NOMO-1 (cell line): ENCODE data around the gene ELAVL4.
"Not testable (repeated sequence)": the region's sequence is repeated elsewhere in the genome, so short reads cannot be mapped to it uniquely, and the experiment has no call there.

ENCODE experiments used
- DNase-seq, 2 experiments: peaks; one replicate each; lab custom pipeline; 2025; ENCODE audit not compliant: unreplicated experiment in 2 of 2; lab: John Stamatoyannopoulos, UW

Gene ELAVL4

DNA sequence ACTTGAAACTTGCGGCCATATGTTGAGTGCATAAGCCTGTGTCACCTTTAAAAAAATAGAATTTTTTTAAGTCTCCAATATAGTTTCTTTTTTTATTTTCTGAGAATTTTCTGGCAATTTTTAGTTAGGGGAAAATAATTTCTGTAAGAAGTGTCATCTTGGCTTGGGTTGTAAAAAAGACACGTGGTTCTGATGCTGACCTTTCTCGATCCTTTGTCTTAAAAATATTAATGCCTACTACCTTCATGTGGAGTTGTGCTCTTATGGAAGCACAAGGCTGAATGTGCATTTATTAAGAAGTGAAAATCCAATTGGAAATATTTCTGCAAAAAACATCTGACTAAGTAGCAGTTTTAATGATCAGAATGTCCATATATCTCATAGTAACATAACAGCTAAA lies 3.5 kb downstream of the ELAVL4 start:
- no peak for DNase-seq

DNA sequence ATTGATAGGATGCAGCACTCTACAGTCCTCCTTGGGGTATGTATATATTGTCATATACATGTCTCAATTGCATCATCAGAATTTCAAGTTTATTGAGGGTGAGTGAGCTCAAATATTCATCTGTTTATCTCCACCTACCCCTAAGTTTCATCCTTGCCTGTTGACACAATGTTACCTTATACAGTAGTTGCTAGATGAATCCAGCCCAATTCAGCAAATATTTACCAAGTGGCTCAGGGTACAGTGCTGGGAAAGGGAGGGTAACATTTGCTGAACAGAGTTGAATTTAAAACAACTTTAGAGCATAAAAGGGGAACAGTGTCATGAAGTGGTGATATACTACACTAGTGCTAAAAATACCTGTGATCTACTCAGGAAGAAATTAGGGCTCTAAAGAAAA lies 14.4 kb downstream of the ELAVL4 start:
- DNase-seq = peak; percentile 3 to 32

DNA sequence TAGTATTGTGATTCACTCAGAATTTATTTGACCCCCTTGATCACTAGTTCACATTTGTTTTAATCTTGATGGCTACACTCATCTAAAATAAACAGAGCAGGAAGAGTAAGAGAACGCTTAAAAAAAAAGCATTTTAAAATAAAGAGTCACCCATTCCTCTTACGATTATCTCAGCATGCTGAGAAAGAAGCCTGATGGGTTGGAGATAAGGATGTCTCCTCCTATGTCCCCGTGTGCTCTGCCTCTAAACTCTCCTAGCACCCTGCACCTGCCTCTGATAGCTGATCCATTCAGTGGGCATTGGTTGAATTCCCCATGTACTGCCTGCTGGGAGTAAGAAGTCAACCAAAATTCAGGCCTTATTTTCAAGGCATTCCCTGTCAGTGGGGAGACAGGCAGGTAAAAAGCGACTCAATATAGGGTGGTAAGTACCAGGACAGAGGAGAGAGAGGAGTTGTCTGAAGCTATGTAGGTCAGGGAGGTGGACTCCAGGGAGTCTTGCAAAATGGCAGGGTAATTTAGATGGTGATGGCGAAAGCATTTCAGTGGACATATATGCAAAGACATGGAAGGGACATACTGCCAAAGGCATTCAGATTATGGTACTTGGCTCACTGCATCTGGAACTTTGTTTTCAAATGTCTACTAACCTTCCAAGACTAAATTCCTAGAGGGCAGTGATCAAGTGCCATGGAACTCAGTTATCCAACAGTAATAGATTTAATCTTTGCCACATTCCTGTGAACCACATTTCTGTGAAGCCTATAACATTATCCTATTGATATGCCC lies 18.4 kb downstream of the ELAVL4 start:
- DNase-seq = no peak

DNA sequence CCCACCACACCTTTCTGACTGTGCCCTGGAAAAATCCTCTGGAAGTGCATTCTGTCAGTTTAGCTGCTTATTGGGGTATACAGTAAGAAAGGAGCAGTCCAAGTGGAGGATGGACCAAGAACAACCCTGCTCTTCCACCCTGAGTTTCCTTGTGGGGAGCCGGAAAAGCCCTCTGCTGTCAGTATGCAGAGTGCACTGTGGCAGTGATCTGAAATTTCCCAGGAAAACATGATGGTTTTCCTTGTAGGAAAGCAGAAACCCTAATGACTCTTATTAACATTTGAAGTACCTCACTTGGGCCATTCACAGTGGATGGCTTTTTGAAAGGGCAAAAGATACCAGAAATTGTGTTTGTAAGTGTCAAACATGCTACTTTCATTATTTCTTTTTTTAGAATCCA lies 20.5 kb downstream of the ELAVL4 start:
- DNase-seq = no peak

DNA sequence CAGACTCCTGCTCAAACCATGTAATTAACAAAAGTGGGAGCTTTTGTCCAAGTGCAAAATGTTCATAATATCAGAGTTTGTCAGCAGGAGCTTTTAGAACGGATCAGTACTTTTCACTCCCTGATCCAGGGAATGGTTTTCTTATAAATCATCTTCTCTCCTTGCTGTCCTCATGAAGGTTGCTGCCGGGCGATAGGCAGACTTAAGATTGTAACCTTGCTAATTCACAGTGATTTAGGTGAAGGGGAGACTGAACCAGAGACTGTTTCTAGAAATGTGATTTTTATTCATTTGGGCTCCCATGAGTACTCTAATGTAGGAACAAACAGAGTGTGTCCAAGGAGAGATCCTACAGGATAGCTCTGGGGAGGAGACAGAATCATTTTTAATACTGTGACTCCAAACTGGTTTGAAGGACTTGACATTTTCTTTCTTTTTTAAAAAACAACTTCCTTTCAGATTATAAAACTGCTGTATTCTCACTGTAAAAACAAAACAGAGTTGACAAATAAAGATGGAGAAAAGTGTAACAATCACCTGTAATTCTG lies 23.7 kb downstream of the ELAVL4 start:
- DNase-seq = no peak

DNA sequence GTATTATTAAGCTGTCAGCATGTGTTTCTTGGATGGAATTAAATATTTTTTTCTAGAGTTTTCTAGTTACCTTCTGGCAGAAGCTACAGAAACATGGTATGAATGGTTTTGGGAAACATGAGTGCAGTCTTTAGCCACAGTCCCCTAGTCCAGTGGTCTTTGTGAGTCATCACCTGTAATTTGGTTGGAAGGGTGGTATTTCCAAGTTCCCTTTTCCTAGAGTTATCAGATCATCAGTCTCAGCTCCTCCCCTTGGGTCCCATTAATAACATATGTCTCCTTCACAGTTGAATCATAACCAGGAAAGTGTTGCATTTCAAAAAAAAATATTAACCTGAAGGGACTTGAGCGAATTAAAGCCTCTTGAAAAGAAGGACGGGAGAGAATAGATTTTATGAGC lies 27.0 kb downstream of the ELAVL4 start:
- DNase-seq = no peak

DNA sequence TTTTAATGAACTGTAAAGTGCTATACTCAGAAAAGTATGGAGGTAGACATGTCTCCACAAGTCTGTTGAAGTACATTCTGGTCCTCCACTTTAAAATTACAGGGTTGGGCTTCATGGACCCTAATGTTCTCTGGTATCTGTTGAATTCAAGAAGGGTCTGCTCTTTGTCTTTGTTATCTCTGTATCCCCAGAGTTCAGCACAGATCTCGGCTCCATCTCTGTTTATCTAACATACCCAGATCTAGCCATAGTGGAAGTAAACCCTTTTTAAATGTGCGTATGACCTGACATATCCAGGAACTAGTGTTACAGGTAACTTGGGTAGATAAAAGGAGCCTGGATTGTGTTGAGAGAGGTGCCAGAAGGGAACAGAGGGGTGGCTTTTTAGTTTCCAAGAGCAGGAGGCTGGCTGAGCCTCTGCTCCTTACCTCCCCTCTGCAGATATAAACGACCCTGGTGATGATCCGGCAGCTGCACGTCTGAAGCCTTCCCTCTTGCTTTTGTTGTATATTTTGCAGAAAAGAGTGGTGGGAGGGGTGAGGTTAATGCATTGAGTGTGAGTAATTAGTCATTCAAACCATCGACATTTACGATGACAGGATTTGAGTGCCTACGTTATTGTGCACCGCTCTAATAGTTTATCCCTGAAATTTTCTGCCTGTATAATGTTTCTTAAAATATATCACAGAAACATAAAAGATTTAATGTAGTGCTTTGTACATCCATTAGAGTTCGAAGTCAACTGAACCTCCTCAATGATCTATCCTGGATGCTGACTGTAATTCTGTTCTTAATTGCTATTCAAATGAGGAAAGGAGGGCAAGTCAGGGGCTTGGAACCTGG lies 30.8 kb downstream of the ELAVL4 start:
- DNase-seq = no peak

DNA sequence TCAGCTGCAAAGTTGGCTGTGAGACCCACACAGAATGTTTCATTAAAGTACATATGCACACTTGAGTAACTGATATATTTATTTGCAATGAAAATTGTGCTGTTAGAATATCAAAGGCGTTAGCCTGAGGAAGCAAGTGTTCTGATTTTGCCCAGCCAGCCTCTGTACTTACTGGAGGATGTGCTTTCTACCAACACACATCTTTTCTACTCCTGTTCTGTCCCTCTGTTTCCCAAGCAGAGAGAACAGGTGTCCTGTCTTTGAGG lies 31.4 kb downstream of the ELAVL4 start:
- DNase-seq = no peak

DNA sequence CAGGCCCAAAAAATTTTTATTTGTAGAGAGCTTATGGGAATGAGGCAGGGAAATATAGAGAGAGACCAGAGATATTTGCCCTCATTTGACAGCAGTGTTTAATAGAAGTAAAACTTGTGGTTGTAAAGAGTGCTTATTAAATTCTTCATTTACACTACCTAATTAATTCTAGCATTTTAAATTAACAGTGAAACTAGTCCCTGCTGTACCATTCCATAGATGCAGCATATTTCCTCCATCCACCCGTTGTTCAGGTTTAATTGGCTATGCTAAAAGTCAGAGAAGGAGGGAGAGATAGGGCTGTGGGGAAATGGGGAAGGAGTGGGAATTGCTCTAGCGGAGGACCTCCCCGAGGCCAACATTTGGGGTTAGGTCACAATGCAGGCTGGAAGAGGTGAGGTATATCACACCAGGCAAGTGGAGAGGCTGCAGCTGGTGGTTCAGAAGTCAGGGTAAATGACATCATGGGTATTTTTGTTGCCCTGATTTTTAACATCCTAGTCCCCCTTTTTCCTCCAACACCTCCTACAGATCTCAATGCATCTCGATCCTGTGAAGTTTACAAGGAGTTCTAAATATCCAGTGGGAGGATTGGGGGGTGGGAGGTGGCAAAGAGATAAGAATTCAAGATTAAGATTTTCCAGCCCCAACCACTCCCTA lies 38.6 kb downstream of the ELAVL4 start:
- DNase-seq = no peak

DNA sequence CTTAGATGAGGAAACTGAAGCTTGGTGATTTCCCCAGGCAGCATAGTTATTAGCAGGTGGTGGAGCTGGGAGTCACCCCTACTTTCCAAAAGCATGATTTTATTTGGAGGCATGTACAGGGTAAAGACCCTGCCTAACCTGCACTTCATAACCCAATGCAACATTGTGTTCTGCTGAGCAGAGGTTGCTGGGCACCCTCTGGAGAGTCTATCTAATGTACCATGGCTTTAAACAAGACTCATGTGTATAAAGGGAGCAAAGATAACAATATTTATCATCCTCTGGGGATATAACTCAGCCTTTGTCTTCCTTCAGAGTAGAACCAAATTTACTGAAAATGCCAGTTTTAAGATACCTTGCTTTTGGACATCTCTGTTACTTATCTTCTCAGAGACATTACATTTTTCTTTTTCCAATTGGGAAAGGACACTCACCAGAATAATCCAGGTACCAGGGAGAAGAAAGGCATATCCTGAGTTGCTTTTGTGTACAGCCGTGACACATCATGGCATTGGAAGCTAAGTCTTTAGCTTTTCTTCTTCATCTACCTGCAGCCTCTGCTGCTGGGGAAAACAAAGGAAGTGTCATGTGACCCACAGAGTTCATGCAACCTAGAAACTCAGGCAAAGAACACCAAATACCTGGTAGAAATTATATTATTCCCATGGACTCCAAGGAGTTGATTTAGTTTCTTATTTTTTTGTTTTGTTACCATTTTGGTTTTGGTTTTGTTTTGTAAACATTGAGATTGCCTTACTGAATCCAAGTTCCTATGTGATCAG lies 39.6 kb downstream of the ELAVL4 start:
- DNase-seq = no peak

DNA sequence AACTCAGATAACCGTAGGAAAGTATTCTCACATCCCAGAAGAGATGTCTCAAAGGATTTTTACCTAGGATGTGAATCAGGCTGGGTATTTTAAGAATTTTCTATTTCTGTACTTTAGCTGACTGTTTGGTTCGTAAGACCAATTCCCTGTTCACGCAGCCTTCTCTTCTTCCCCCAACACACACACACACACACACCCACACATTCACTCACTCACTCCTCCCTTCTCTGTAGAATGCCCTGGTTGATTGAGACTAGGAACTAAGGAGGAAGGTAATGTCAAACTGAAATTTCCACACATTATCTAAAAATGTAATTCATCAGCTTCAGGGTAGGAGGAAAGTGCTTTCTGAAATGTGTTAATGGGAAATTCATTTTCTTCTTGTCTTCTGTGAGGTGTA lies 43.5 kb downstream of the ELAVL4 start:
- no peak for DNase-seq

DNA sequence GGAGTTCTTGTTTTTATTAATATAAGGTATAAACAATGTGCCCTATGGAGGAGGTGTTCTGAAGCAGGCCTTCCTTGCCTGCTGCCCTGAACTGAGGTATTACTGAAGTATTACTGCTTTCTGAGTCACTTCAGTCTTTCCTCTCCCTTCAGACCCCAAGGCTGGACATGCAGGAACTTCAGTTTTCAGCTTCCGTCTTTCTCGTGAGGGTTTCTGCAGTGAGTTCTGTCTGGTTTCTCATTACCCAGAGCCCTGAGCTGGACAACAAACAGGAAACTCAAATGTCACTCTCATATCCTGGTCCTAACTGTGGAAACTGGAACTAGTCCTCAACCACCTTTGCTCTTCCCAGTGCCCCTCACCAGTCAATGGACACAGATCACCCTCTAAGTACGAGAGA lies 46.8 kb downstream of the ELAVL4 start:
- DNase-seq = no peak

DNA sequence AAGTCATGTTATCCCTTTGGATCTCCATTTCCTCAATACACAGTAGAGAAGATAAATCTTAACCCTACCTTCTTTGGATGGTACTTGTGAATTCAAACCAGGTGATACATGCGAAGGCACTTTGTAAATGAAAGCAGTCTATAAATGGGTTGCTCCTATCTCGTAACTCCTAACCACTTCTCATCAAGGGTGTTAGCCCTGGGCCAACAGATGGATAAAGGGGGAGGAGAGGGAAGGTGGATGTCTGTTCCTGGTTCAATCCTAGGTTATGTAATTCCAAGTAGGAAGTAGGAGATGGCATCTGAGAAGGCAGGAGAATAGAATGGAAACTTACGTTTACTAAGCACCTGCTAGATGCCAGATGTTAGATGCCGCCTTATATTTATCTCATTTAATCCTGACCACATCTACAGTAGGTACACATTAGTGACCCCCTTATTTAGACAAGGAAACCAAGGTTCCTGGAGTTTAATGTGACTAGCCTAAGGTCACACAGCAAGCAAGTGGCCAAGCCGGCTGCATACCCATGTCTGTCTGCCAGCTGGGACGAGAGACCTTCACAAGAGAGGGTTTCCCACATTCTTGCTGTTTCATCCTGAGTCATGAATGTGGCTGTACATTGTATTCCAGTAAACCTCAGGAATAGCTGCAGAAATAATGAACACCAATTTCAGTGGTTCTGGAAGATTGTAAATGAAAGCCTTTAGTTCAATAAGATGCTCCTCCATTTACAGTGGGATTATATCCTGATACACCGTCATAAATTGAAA lies 47.7 kb downstream of the ELAVL4 start:
- DNase-seq = no peak

DNA sequence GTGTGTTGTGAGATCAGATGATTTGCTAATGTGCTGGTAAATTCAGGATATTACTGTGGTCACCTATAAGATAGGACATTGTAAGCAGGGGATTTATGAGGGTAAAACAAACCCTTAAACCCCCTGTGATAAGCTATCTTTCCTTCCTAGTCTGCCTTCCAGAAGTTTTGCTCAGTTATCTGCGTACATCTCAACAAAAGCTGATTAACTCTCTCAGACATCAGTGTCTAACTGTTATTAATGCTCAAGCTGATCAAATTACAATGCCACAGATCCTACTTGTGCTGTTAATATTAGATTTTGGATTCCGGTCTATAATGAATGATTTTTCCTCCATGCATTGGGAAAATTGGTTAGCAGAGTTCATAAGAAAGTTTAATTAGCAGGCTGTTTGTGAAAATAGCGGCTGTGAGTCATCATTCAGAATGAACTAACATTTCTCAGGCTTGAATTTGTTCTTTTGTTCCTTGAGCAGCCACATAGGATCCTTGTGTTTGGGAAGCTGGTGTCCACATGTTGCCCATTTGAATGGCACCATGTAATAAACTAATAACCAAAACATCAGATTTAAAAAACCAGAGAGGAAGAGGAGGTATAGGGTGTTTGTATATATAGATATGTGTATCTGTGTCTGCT lies 48.7 kb downstream of the ELAVL4 start:
- no peak for DNase-seq

DNA sequence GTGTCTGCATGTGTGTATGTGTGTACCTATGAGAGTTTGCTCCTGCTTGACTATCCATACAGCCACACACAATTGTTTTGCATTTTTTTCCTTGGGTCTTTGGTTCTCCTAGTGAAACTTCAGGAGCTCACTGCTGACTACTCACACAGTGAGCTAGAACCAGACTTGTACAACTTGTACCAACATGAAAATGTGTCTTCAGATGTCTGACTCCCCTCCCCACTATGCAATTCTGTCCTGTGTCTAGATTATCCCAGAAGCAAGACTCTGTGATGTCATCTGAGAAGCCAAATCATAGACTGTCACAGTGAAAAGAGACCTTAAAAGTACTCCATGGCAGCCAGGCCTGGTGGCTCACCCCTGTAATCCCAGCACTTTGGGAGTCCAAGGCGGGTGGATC lies 49.7 kb downstream of the ELAVL4 start:
- no peak for DNase-seq

DNA sequence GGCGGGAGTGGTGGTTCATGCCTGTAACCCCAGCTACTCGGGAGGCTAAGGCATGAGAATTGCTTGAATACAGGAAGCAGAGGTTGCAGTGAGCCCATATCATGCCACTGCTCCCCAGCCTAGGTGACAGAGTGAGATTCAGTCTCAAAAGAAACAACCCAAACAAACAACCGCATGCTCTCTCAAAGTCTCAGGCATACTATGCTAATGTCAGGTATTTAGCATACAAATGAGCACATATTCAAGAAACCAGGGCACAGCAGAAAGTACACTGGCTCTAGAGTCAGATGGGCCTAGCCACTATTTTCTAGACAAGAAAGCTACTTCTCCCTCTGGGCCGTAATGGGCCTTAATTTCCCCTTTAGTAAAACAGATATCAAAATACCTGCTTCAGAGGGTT lies 55.0 kb downstream of the ELAVL4 start:
- no peak for DNase-seq

DNA sequence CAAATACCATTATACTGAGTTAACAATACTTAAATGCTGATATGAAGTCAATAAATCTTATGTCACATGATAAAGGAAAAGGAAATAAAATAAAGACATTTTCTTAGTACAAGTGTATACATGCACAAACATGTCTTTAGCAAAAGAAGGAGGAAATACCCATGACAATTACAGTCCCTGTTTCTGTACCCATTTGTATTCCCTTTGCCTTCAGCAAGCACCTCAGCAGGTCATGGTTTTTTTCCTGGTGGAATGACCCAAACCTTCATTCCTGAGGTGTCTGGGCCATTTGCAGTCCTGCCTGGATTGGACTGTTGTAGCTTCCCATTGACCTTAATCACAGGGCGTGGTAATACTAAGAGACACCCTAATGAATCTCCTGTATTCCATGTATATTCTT lies 57.6 kb downstream of the ELAVL4 start:
- DNase-seq = not testable (repeated sequence)

DNA sequence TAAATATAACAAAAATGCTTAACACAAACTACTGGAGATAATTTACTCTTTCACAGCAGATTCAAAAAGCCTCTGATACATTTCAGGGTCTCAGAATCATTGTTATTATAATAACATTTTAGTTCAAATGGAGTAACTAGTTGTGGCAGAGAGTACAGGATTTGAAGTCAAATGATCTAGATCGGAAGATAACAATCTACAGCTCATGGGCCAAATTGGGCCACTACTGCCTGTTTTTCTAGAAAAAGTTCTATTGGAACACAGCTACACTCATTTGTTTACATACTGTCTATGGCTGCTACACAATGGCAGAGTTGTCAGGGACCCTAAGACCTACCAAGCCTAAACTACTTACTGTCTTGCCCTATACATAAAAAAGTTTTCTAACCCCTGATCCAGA lies 63.6 kb downstream of the ELAVL4 start:
- no peak for DNase-seq

DNA sequence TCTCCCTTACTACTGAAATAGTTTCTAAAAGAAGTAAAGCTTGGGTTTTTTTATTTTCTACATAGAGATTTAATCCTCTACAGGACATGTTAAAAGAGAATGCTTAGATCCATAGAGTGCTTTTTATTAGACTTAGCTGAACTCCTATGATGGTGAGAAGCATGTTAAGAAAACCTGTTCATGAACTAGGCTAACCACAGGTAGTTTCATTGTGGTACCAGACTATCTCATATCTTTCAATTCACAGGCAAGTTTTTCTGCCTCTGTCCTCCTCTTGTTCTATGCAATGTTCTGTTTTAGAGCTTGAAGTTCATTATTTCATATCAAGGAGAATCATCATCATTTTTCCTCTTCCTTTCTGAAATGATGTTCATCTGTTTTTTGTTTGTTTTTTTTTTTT lies 65.4 kb downstream of the ELAVL4 start:
- DNase-seq = no peak
